GM12875 (cell line): ENCODE data around the gene NDUFB7.
"Not testable (repeated sequence)": the region's sequence is repeated elsewhere in the genome, so short reads cannot be mapped to it uniquely, and the experiment has no call there.

Experiments
- H3K4me3 ChIP-seq: one replicate; pipeline ENCODE4 v1.5.1; 2011; ENCODE audit warnings: low read depth, low read length, control low read depth
- CTCF ChIP-seq: IDR thresholded peaks from 2 replicates; pipeline ENCODE4 v1.5.1; 2011; ENCODE audit warnings: low read depth, mild to moderate bottlenecking, control low read depth, inconsistent platforms, low read length, moderate library complexity, borderline replicate concordance; ENCODE audit not compliant: insufficient read depth

NDUFB7 gene

GRCh38 chr19:14571695-14572490, at the start of gene NDUFB7:
TSS of gene NDUFB7 (minus strand) at chr19:14572066. CDS start at chr19:14572000, 66 bp downstream.
- peak; percentile 92 for TF ChIP-seq CTCF
- H3K4me3 ChIP-seq = peak within 1 kb of the TSS; percentile 99

GRCh38 chr19:14619404-14619803, 47.5 kb upstream of the NDUFB7 start:
- TF ChIP-seq CTCF = no peak
- H3K4me3 ChIP-seq = no peak overlapping the region

GRCh38 chr19:14616407-14616806, 44.5 kb upstream of the NDUFB7 start:
- no peak for TF ChIP-seq CTCF
- no peak overlapping the region for H3K4me3 ChIP-seq

- no peak overlapping the region for H3K4me3 ChIP-seq
- no peak for TF ChIP-seq CTCF
Observed at GRCh38 chr19:14615623-14616022, 43.8 kb upstream of the NDUFB7 start.

- no peak overlapping the region for H3K4me3 ChIP-seq
- no peak for TF ChIP-seq CTCF
Observed at GRCh38 chr19:14614099-14614412, 42.2 kb upstream of the NDUFB7 start.

- not testable (repeated sequence) for H3K4me3 ChIP-seq
Observed at GRCh38 chr19:14613399-14614098, 41.7 kb upstream of the NDUFB7 start.

GRCh38 chr19:14612657-14613056, 40.8 kb upstream of the NDUFB7 start:
- TF ChIP-seq CTCF = no peak
- H3K4me3 ChIP-seq = no peak overlapping the region

- not testable (repeated sequence) for H3K4me3 ChIP-seq
Observed at GRCh38 chr19:14612242-14612641, 40.4 kb upstream of the NDUFB7 start.
